Breast epithelium (tissue), 3 donors: ENCODE data around the gene ADAMTS3.

ENCODE experiments used
- CTCF ChIP-seq, 3 donors: fragments of 450-650 bp; IDR thresholded peaks; one replicate each; pipeline ENCODE4 v1.5.1; 2016 to 2017; ENCODE audit warnings: antibody characterized with exemption in 3 of 3, mild to moderate bottlenecking in 3 of 3, moderate library complexity in 3 of 3
- POLR2A ChIP-seq: fragments of 450-650 bp; IDR thresholded peaks from one replicate; pipeline ENCODE4 v1.6.1; 2016; ENCODE audit warnings: antibody characterized with exemption, mild to moderate bottlenecking, moderate library complexity

- TF ChIP-seq POLR2A (no peak), CTCF (IDR thresholded peaks at IDR 0.05) (no peak)
Measured at GRCh38 chr4:72457158-72457557, 111.9 kb downstream of the ADAMTS3 start.
